Smooth muscle cell (in vitro differentiated cells): Measurements from ENCODE around the gene PSEN1. TPM values are rescaled to one million over a fixed set of nuclear protein-coding genes. Genes with fewer than 3 reads are reported as not detected.
A peak's percentile ranks its signal among the peaks of the same experiment; 100 is the strongest.

Experiments
- DNase-seq: peaks from one replicate; lab custom pipeline; 2025; ENCODE audit not compliant: unreplicated experiment; lab: John Stamatoyannopoulos, UW
- H2AFZ ChIP-seq: fragments of 200-600 bp; sonication (generic); 2 replicates; pipeline ENCODE4 v1.6.0; 2016; ENCODE audit warnings: antibody characterized with exemption, low read depth, mild to moderate bottlenecking
- H3F3A ChIP-seq: fragments of 200-600 bp; sonication (generic); 2 replicates; pipeline ENCODE4 v1.6.0; 2017; ENCODE audit warnings: antibody characterized with exemption, low read depth
- H3K27ac ChIP-seq: fragments of 200-600 bp; sonication (generic); 2 replicates; pipeline ENCODE4 v1.5.1; 2016; ENCODE audit warnings: low read depth, mild to moderate bottlenecking
- H3K27me3 ChIP-seq: fragments of 200-600 bp; sonication (generic); 2 replicates; pipeline ENCODE4 v1.6.1; 2016; ENCODE audit warnings: low read depth, mild to moderate bottlenecking
- H3K36me3 ChIP-seq: fragments of 200-600 bp; sonication (generic); 2 replicates; pipeline ENCODE4 v1.5.1; 2016; ENCODE audit warnings: low read depth
- H3K4me1 ChIP-seq: fragments of 200-600 bp; sonication (generic); 2 replicates; pipeline ENCODE4 v1.5.1; 2016; ENCODE audit warnings: low read depth
- H3K4me2 ChIP-seq: fragments of 200-600 bp; sonication (generic); 2 replicates; pipeline ENCODE4 v1.6.0; 2016; ENCODE audit warnings: mild to moderate bottlenecking
- H3K4me3 ChIP-seq: fragments of 200-600 bp; sonication (generic); 2 replicates; pipeline ENCODE4 v1.5.1; 2016; ENCODE audit warnings: mild to moderate bottlenecking
- H3K79me2 ChIP-seq: fragments of 200-600 bp; sonication (generic); 2 replicates; pipeline ENCODE4 v1.6.0; 2016; ENCODE audit warnings: low read depth, mild to moderate bottlenecking
- H3K9ac ChIP-seq: fragments of 200-600 bp; sonication (generic); 2 replicates; pipeline ENCODE4 v1.6.0; 2016; ENCODE audit warnings: low read depth
- H3K9me3 ChIP-seq: fragments of 200-600 bp; sonication (generic); replicated peaks from 2 replicates; pipeline ENCODE4 v1.5.1; 2016; ENCODE audit warnings: low read depth
- H4K20me1 ChIP-seq: fragments of 200-600 bp; sonication (generic); 2 replicates; pipeline ENCODE4 v1.6.0; 2016; ENCODE audit warnings: low read depth
- WGBS: methylation state at CpG from one replicate; pipeline ENCODE4 v1.1.7; 2016; ENCODE audit warnings: low lambda C conversion rate; 5-methylcytosine and 5-hydroxymethylcytosine counted together
- polyA plus RNA-seq: library from polyadenylated mRNA; unstranded; fragments of >200 nt; fragmentation: Nextera tagmentation; extraction: Ambion mirVana; gene quantifications from 2 replicates; pipeline ENCODE4 v1.2.1, GENCODE V29; 2016
- total RNA-seq: library from RNA; depleted of rRNA; stranded (reverse); fragments of >200 nt; gene quantifications from 2 replicates; pipeline ENCODE4 v1.2.3, GENCODE V29; 2014
- TF ChIP-seq, protein P1 (sequence below): fragments of 200-600 bp; sonication (generic); IDR thresholded peaks from 2 replicates; pipeline ENCODE4 v1.5.1; 2017; ENCODE audit warnings: borderline replicate concordance, mild to moderate bottlenecking, antibody characterized with exemption; ENCODE audit not compliant: insufficient read depth, poor library complexity, severe bottlenecking

Gene PSEN1
- total and polyA plus RNA-seq, 2 experiments from 2014 or later = 37.7 to 55.1 TPM

DNA sequence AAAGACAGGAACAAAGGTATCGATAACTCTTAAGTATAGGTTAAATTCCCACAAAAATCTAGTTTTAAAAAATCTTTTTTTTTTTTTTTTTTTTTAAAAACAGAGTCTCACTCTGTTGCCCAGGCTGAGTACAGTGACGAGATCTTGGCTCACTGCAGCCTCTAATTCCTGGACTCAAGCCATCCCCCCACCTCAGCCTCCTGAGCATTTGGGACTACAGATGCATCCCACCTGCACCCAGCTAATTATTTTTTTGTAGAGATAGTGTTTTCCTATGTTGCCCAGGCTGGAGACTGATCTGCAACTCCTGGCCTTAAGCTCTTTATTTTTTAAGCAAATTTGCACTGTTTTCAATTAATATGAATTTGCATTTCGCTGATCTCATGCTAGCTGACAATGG is 9.8 kb downstream of the PSEN1 start:
- Histone ChIP-seq H3K9ac (no peak overlapping the region), H3K27ac (no peak overlapping the region), H3K9me3 (no peaks in the 10 kb centered on the region), H3K4me1 (peaks cover 20% of the 10 kb centered on the region), H3K36me3 (no peaks in the 10 kb centered on the region), H3K4me3 (no peak overlapping the region), H2AFZ (no peak overlapping the region), H3K27me3 (no peaks in the 10 kb centered on the region), H3K4me2 (no peak overlapping the region), H3K79me2 (peaks cover 53% of the 10 kb centered on the region), H4K20me1 (peaks cover 82% of the 10 kb centered on the region), H3F3A (peaks cover 11% of the 10 kb centered on the region)
- TF ChIP-seq, protein P1, sequence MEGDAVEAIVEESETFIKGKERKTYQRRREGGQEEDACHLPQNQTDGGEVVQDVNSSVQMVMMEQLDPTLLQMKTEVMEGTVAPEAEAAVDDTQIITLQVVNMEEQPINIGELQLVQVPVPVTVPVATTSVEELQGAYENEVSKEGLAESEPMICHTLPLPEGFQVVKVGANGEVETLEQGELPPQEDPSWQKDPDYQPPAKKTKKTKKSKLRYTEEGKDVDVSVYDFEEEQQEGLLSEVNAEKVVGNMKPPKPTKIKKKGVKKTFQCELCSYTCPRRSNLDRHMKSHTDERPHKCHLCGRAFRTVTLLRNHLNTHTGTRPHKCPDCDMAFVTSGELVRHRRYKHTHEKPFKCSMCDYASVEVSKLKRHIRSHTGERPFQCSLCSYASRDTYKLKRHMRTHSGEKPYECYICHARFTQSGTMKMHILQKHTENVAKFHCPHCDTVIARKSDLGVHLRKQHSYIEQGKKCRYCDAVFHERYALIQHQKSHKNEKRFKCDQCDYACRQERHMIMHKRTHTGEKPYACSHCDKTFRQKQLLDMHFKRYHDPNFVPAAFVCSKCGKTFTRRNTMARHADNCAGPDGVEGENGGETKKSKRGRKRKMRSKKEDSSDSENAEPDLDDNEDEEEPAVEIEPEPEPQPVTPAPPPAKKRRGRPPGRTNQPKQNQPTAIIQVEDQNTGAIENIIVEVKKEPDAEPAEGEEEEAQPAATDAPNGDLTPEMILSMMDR = no peak
- no peak for DNase-seq
- 96% methylated on average over 3 of the region's 3 CpGs for WGBS

DNA sequence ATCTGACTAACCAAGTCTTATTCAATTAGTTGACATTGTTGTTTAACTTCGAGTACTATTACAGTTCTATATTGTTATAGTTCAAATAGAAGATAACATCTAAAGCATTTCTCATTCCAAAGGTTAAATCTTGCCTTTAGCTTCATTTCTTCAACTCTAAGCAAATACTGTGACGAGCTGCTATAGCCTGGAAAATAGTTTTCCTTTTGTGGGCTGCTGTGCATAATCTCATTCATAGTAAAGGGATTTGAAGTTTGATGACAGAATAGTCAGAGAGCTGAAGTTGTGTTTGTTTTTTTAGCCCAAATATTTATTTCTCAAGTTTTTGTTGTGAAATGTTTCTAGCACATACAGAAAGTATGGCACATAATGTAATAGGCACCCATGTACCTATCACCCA is 13.4 kb downstream of the PSEN1 start:
- Histone ChIP-seq H3K9me3 (no peaks in the 10 kb centered on the region), H3K27me3 (no peaks in the 10 kb centered on the region), H3K79me2 (peaks cover 20% of the 10 kb centered on the region), H4K20me1 (peaks cover 58% of the 10 kb centered on the region), H2AFZ (no peak overlapping the region), H3K4me1 (peaks cover 4% of the 10 kb centered on the region), H3K36me3 (no peaks in the 10 kb centered on the region), H3K27ac (peak overlapping the region; percentile 51), H3K4me2 (peak overlapping the region; percentile 19), H3K4me3 (no peak overlapping the region), H3F3A (peaks cover 11% of the 10 kb centered on the region), H3K9ac (no peak overlapping the region)
- no peak for DNase-seq
- TF ChIP-seq, protein P1 = no peak
- WGBS = 75% methylated on average over 2 of the region's 2 CpGs

DNA sequence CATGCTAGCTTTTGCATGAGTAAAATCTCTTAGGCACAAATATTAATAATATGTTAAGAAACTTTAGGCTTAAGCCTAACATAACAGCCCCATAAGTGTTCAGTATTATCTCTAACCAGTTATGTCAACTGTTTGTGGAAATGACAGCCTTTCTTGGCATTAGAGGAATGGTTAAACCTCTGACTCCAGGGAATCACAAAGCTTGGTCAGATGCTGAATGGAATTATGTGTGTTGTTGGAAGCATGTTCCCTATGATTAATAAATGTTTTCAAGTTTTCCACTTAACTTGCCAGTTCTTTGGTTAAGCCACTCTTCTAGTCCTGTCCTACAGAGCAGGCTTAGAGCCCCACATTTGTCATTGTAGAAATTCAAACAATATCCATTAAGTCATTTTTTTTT is 17.0 kb downstream of the PSEN1 start:
- no peak for DNase-seq
- no peak overlapping the region for H2AFZ ChIP-seq
- no peaks in the 10 kb centered on the region for H3K27me3 ChIP-seq
- no peak overlapping the region for H3K9ac ChIP-seq
- H3K79me2 ChIP-seq = no peaks in the 10 kb centered on the region
- TF ChIP-seq, protein P1 = no peak
- H3F3A ChIP-seq = no peaks in the 10 kb centered on the region
- no peak overlapping the region for H3K27ac ChIP-seq
- H3K4me2 ChIP-seq = no peak overlapping the region
- no peaks in the 10 kb centered on the region for H3K4me1 ChIP-seq
- peaks cover 29% of the 10 kb centered on the region for H4K20me1 ChIP-seq
- no peaks in the 10 kb centered on the region for H3K36me3 ChIP-seq
- no peaks in the 10 kb centered on the region for H3K9me3 ChIP-seq
- H3K4me3 ChIP-seq = no peak overlapping the region

DNA sequence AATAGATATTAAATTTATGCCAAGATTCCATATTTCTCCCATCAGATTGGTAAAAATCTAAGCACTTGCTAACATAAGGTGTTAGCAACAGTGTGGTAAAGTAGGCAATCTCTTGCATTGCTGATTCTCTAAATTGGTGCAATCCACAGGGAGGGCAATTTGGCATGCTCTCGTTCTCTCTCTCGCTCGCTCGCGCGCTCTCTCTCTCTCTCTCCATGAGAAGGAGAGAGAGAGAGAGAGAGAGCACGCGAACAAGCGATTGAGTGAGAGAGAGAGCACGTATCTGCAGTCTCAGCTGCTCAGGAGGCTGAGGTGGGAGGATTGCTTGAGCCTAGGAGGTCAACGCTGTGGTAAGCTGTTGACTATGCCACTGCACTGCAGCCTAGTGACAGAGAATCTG is 25.9 kb downstream of the PSEN1 start:
- no peak overlapping the region for H3K27ac ChIP-seq
- peaks cover 3% of the 10 kb centered on the region for H3K36me3 ChIP-seq
- H4K20me1 ChIP-seq = peaks cover 10% of the 10 kb centered on the region
- no peak overlapping the region for H3K9ac ChIP-seq
- H3K4me3 ChIP-seq = no peak overlapping the region
- 96% methylated on average over 11 of the region's 11 CpGs for WGBS
- H3K4me1 ChIP-seq = no peaks in the 10 kb centered on the region
- no peaks in the 10 kb centered on the region for H3K79me2 ChIP-seq
- no peak overlapping the region for H3K4me2 ChIP-seq
- H3F3A ChIP-seq = no peaks in the 10 kb centered on the region
- TF ChIP-seq, protein P1 = no peak
- no peak overlapping the region for H2AFZ ChIP-seq
- H3K27me3 ChIP-seq = no peaks in the 10 kb centered on the region
- DNase-seq = no peak
- H3K9me3 ChIP-seq = no peaks in the 10 kb centered on the region
